ENCODE data around the gene FEZ2.

FEZ2 gene

GRCh38 chr2:36528274-36528673, 69.7 kb downstream of the FEZ2 start:
- DNase-seq = no peak

- no peak for DNase-seq
Observed at GRCh38 chr2:36526226-36526625, 71.7 kb downstream of the FEZ2 start.

GRCh38 chr2:36525245-36525644, 72.7 kb downstream of the FEZ2 start:
- no peak for DNase-seq

GRCh38 chr2:36523153-36523552, 74.8 kb downstream of the FEZ2 start:
- DNase-seq = no peak

GRCh38 chr2:36520431-36520830, 77.5 kb downstream of the FEZ2 start:
- no peak for DNase-seq

- DNase-seq = no peak
Observed at GRCh38 chr2:36516136-36516870, 81.7 kb downstream of the FEZ2 start.

GRCh38 chr2:36515538-36515937, 82.4 kb downstream of the FEZ2 start:
- no peak for DNase-seq

GRCh38 chr2:36513661-36514060, 84.3 kb downstream of the FEZ2 start:
- no peak for DNase-seq

- no peak for DNase-seq
Observed at GRCh38 chr2:36512705-36513104, 85.3 kb downstream of the FEZ2 start.

GRCh38 chr2:36511858-36512603, 85.9 kb downstream of the FEZ2 start:
- no peak for DNase-seq

GRCh38 chr2:36509075-36509474, 88.9 kb downstream of the FEZ2 start:
- DNase-seq = no peak

- DNase-seq = peak; percentile 30 to 35
Observed at GRCh38 chr2:36507408-36507812, 90.6 kb downstream of the FEZ2 start.

Data from activated T-cell treated with anti-CD3 and anti-CD28 coated beads, Interleukin-2, amount 50 U/mL, for 48 hours (primary cell).